Measurements from ENCODE around the gene SERTAD1.

GRCh38 chr19:40441719-40442253 is 16.0 kb upstream of the SERTAD1 start:
- no peak for TF ChIP-seq POLR2A (IDR thresholded peaks at IDR 0.05)
- TF ChIP-seq, protein P1, sequence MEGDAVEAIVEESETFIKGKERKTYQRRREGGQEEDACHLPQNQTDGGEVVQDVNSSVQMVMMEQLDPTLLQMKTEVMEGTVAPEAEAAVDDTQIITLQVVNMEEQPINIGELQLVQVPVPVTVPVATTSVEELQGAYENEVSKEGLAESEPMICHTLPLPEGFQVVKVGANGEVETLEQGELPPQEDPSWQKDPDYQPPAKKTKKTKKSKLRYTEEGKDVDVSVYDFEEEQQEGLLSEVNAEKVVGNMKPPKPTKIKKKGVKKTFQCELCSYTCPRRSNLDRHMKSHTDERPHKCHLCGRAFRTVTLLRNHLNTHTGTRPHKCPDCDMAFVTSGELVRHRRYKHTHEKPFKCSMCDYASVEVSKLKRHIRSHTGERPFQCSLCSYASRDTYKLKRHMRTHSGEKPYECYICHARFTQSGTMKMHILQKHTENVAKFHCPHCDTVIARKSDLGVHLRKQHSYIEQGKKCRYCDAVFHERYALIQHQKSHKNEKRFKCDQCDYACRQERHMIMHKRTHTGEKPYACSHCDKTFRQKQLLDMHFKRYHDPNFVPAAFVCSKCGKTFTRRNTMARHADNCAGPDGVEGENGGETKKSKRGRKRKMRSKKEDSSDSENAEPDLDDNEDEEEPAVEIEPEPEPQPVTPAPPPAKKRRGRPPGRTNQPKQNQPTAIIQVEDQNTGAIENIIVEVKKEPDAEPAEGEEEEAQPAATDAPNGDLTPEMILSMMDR (IDR thresholded peaks at IDR 0.05): no peak
